Activated T-helper 9 cell treated with anti-CD3 and anti-CD28 coated beads, Interleukin-2, amount 50 U/mL, for 16 hours (primary cell): Measurements from ENCODE around the gene NCOA1.
"Not testable (repeated sequence)": the region's sequence is repeated elsewhere in the genome, so short reads cannot be mapped to it uniquely, and the experiment has no call there.

Source experiments
- DNase-seq: peaks from one replicate; pipeline ENCODE4 v3.0.0-alpha.2; 2020; ENCODE audit warnings: low read depth

NCOA1 gene

DNA sequence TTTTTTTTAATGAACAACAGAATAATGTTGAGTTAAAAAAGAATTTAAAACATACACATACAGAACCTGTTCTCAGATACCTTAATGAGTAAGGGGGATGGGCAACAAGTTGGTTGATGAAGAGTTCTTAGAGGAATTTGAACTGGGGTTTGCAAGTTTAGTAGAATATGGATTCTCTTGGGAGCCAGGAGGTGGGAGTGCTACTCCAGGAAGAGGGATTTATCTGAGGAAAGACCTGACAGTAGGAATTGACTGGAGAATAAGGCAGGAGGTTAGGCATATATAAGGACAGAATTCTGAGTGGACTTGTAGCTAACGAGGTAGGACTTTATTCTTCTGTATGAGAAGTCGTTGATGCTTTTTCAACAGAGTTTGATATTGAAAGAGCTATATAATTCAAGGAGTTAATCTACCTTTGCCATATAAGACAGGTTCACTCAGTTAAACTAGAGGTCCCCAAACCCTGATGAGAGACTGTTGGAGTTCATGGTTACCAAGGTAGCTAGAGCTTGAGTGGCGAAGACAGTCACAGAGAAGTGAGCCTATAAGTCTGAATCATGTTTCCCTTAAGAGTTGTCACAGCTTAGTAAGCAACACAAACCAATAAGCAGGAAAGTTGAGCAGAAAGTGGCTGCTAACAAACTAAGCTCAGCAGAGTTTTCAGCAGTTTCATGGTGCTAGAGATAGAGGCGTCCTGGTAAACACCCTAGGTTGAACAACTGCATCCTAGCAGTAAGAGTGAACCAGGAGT lies 88.2 kb downstream of the NCOA1 start:
- no peak for DNase-seq

DNA sequence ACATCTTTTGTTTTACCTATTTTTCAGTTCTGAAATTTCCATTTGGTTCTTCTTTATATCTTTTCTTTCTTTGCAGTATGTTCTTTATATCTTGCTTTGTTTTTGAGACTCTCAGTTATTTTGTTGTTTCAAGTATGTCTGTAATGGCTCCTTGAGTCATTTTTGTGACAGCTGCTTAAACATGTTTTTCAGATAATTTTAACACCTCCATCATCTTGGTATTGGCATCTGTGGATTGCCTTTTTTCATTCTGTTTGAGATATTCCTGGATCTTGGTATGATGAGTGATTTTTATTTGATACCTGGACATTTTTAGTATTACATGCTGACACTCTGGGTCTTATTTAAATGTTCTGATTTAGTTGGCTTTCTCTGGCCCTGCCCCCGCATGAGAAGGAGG lies 89.5 kb downstream of the NCOA1 start:
- DNase-seq = no peak

DNA sequence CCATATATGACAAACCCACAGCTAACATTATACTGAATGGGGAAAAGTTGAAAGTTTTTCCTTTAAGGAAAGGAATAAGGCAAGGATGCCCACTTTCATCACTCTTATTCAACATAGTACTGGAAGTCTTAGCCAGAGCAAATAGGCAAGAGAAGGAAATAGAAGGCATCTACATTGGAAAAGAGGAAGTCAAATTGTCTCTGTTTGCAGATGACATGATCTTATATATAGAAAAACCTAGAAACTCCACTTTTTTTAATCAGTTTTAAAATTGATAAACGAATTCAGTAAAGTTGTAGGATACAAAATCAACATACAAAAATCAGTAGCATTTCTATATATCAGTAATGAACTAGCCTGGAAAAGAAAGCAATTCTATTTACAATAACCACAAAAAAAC lies 90.9 kb downstream of the NCOA1 start:
- DNase-seq = not testable (repeated sequence)

DNA sequence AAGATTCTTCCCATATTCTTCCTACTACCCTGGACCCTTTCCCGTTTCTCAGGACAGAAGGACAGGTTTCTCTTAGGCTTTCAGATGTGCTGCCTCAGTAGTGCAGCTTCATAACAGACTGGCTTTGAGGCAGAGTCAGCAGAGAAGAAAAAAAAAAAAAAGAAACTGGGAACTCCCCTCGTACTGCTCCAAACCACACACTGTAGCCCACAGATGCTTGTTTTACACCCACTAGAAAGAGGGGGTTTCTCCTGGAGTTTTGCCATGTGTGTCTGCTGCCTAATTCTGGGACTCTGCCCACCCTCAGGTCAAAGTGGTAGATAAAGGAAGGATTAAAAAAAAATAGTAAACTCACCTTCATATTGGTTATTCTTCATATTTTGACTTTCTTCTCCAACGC lies 95.9 kb downstream of the NCOA1 start:
- no peak for DNase-seq

DNA sequence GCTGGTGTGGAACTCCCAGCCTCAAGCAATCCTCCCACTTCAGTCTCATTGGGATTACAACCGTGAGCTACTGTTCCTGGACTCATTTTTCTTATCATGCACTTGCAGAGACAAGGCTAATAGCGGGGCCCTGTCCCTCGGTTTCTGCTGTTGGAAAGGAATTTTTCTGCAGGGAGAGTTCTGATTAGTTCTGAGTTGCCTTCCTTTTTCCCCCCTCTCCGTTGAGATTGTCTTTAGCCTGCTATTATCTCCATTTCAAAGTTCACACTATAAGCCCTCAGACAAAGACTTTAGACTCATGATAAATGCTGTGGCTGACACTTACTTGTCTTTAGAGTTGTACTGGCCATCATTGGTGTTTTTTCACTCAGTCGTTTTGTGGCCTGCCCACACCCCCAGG lies 97.2 kb downstream of the NCOA1 start:
- no peak for DNase-seq

DNA sequence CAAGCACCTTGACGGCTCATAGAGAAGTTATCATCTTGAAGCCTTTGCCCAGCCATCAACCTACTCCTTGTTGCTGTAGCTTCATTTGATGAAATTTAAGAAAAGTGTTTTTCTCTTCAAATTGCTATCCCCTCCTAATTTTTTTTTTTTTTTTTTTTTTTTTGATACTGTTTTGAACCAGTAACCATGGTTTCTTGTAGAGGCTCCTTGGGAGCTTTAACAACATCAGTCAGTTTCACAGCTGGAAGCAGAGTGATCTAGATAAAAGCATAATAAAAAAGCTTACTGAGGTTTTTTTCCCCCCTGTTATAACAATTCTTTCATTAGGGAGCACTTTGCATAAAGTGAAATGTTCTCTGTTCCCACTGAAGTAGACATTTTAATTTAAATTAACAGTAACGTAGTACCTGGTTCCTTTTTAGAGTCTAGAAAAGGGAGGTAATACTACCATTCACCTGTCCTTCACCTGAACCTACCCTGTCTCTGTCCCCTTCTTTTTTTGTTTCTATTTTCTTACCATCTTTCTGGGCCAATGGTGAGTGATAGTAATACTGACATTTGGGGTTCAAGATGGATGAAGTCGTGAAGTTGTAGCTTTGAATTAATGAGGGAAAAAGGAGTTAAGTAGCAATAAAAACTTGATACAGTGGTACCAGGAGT lies 101.5 kb downstream of the NCOA1 start:
- no peak for DNase-seq

DNA sequence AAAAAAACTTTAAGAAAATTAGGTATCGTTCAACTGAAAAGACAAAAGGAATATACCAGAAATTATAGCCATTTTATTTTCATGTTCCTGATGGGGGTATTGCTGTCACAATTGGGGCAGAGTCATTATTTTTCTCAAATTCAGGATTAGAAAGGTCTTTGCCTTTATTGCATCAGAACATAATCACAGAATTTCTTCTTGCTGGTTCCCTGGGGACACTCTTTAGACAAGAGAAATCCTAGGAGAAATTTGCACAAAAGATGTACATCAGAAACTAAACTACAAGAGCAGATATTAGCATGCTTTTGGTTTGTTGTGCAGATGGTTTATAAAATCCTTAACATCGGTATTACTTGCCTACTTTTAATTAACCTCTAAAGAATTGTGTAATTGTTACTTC lies 103.2 kb downstream of the NCOA1 start:
- no peak for DNase-seq

DNA sequence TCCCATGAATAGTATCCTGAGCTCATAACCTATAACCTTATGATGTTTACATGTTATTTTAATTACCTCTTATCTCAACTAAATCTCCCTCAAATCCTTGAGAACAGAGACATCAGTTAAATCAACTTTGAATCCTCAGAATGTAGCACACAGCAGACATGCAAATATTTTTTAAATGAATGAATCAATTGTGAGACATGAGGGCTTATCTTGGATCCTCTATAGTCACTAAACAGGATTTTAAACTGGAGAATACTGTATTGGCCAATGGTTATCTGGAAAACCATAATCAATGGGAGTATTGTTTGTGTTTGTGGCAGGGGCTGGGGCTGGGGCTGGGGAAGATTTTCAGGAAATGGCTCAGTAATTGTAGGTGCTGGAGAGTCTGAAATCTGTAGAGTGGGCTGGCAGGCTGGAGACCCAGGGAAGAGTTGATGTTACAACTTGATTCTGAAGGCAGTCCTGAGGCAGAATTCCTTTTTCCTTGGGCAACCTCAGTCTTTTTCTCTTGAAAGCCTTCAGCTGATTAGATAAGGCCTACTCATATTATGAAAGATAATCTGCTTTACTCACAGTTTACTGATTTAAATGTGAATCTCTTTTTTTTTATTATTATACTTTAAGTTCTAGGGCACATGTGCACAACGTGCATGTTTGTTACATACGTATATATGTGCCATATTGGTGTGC lies 106.3 kb downstream of the NCOA1 start:
- no peak for DNase-seq

DNA sequence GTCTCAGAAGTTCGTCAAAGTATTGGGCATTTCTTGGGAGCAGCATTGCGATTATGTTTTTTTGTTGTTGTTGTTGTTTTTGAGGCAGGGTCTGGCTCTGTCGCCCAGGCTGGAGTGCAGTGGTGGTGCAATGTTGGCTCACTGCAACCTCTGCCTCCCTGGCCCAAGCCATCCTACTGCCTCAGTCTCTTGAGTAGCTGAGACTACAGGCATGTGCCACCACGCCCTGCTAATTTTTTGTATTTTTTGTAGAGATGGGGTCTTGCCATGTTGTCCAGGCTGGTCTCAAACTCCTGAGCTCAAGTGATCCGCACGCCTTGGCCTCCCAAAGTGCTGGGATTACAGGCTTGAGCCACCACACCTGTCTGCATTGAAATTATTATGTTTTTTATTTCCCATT lies 109.1 kb downstream of the NCOA1 start:
- not testable (repeated sequence) for DNase-seq

DNA sequence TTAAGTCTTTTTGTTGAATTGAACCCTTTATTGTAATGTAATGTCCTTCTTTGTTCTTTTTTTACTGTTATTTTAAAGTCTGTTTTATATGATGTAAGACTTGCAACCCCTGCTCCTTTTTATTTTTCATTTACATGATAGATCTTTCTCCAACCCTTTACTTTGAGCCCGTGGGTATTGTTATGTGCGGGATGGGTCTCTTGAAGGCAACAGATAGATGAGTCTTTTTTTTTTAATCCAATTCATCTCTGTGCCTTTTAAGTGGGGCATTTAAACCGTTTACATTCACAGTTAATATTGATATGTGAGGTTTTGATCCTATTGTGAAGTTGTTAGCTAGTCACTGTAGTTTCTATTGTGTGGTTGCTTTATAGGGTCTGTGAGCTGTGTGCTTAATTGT lies 120.6 kb downstream of the NCOA1 start:
- no peak for DNase-seq

DNA sequence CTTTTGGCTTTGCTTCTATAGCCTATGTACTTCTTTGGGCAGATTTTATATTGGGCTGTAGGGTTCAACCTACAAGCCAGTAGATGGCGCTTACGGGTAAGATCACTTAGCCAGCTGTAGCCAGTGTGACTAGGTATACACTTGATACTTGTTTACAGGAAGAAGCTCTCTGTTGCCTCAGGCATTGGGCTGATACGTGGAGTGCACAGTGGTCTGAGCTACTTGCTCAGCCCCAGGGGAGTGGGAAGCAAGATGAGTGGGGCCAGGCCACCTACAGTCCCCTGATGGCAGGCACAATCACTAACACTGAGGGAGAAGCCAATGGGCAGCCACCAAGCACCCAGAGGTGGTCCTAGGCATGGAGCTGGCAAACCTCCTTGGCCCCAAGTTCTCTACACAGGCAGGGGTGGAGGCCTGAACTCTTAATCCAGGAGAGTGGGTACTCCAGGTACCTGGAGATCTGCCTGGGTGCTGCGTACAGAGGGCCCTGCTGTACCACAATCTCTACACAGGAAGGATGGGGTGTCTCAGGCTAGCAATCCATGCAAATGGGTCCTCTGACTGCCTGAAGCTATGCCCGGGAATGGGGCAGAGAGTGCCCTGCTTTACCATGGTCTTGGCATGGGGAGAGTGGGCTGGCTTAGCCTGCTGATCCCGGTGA lies 122.2 kb downstream of the NCOA1 start:
- DNase-seq = no peak

DNA sequence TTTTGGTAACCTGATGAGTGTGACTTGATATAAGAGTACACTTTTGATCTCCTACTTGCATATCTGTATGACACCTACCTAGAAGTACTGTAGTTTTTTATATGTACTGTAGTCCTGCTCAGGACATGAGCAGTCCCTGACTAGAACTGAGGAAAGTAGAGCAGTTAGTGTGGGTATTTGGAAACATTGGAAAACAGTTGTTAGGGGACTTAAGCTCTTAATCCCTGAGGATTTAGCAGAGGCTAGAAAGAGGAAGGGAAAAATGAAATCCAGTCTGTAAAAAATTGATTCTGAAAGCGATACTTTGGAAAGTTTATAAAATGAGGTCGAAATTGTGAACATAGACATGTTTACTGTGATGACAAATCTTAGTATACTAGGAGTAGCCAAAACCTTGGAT lies 125.6 kb downstream of the NCOA1 start:
- DNase-seq = no peak

DNA sequence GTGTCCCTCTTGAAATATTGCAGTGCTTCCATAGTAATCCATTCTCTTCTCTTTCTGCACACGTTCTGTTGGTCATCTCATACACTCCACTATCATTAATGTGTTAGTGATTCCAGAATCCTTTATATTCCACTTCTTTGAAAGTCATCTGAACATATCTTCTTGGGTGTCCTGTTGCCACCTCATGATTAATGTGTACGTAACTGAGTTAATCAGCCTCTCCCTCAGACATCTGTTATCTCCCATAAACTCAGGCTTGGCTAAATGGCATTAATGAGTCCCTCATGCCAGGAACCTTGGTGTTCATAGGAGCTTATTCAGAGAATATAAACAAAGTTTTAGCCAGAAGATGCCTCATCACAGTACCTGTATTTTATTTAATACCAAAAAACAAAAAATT lies 126.4 kb downstream of the NCOA1 start:
- DNase-seq = no peak

DNA sequence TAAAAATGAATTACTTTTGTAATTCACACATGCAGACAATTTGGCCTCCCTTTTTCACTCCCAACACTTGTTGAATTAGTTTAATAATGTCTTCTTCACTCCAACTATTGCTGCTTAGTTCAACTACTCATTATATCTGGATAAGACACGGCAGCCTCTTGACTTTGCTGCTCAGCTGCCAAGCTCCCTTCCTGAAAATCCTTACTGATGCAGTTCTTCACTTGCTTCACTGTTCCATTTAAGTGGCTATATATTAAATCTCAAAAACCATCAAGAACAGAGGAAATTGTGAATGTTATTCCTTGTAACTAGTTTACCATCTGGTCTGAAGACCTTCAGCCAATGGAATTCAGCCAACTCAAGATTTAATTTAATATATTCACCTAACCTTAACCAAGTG lies 127.1 kb downstream of the NCOA1 start:
- no peak for DNase-seq

DNA sequence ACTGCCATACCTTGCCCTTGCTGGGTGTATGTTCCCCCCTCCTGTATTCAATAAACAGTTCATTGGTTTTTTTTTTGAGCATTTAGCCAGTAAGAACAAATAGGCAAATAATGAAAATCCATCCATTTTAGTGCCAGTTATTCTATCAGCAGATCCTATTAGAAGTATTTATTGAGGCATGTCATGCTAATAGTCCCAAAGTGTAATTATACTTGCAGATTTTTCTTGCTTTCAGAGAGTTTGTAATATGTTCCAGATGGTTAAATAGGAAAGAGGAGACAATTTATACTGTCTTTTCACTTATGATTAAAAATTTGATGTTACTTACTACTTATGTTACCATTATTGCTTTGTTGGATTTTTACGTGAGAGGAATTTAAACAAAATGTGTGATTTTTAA lies 127.6 kb downstream of the NCOA1 start:
- no peak for DNase-seq

DNA sequence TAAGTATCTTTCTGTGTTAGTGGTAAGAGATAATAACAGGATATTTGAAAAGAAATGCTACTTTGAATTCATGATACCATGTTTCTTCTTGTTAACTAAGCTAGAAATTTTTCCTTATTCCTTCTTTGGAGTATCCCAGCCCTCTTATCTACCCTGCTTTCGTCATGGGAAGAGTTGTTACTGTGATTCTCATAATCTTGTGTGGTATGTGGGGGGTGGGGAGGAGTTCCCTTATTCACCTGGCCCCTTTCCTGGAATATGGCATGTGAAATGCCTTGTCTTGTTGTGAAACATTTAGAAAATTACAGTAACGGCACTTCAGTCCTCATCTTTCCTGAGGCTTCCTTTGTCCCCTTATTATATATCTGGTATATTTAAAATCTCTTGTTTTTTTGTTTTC lies 129.9 kb downstream of the NCOA1 start:
- no peak for DNase-seq

DNA sequence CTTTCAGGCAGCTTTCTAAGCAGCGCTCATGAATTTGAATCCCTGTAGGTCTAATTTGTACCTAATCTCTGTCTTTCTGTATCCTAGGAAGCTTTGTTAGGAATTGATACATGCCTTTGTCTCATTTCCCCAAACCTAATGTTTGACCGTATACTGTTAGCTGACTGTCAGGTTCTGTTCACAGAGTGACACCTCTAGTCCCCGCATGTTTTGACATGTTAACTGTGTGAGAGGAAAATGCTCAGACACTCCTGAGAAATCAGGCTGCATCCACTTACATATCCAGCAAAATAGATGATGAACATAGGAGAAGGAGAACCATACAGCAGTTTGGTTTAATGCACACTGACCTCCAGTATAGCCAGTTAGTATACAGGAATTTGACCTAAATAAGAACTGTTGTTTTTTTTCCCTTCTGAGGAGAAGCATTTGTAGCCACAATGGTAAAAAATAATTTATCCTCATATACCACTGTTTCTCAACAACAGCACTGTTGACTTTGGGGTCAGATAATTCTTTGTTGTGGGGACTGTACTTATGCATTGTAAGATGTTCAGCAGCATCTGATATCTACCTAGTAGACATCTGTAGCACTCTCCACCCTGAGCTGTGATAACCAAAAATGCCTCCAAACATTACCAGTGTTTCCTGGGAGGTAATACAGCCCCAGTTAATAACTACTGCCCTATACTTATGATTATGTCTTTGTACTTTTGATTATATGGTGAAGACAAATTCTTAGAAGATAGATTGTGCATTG lies 130.9 kb downstream of the NCOA1 start:
- no peak for DNase-seq

DNA sequence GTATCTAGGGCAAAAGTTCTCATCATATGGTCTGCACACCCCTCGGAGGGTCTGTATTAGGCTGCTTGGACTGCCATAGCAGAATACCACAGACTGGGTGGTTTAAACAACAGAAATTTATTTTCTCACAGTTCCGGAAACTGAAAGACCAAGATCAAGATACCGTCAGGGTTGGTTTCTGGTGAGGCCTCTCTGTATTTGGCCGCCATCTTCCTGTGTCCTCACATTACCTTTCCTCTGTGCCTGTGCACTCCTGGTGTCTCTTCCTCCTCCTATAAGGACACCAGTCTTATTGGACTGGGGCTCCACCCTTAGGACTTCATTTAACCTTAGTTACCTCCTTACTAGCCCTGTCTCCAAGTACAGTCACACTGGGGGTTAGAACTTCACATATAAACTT lies 132.5 kb downstream of the NCOA1 start:
- DNase-seq = no peak

DNA sequence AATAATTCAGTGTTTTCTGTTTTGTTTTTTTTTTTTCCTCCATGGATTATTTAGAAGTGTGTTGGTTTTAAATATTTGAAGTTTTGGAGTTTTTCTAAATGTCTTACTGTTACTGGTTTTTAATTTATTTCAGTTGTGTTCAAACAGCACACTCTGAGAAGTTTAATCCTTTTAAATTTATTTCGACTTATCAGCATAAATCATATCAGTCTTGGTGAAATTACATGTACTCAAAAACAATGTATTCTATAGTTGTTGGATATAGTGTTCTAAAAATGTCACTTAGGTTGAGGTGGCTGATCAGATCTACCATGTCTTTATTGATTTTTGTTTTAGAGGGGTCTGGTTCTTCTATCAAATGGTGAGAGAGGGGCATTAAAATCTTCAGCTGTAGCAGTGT lies 134.7 kb downstream of the NCOA1 start:
- no peak for DNase-seq

DNA sequence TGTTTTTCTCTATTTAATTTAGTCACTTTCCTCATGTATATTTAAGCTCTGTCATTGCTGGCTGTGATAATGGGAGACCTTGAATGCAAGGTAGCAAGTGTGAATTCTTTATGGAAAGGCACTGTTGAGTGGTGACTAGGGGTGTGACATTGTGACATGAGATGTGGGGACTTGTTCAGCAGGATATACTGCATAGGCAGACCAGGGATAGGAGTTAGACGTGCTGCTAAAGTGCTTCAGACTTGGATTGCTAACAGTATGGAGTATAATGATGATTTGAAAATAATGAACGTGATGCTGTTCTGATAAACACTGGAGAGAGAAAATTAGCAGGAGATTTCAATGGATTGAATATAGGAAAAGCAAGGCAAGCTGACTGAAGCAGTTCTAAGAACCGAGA lies 135.1 kb downstream of the NCOA1 start:
- DNase-seq = no peak

DNA sequence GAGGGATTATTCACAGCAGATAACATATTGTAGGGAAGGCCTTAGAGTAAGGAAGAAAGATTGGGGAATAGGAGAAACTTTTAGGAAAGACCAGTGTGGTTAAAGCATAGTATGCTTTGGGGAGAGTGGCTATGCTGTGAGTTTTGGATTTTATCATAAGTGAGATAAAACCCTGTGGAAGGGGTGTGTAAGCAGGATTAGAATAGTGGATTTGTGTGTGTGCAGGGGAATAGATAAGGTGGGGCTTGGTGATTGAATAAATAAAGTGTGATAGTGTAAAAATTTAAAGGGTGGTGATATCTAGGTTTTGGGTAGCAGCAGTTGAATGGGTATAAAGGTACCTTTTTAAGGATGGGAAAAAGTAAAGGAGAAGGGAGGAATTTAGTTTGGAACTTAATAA lies 137.7 kb downstream of the NCOA1 start:
- DNase-seq = no peak

DNA sequence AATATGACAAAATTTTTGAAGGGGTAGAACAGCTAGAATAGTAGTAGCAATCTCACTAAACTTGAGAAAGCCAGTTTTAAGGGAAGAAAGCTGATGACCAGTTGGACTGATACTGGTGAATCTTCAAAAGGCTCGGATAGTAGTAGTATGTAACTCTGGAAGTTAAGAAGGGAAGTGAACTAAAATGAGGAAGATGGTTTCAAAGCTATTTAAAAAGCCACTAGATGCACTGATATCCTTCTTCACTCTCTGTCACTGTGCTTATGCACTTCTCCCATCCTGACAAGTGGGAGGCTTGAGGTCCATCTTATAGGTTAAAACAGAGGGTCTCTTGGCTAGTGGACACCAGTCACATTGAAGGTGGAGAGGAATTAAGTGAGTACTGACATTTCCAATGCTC lies 141.1 kb downstream of the NCOA1 start:
- DNase-seq = no peak
